K562 (cell line): ENCODE measurements around the gene ECI2.

Experiments
- HNRNPH1 ChIP-seq: fragments of 200-400 bp; formaldehyde crosslinking; optimal IDR thresholded peaks from 2 replicates; pipeline ENCODE3; 2017; ENCODE audit warnings: low read depth, mild to moderate bottlenecking, low read length, moderate library complexity
- SIN3A ChIP-seq, 2 experiments: fragments of 150-350 bp in 1 of 2; IDR thresholded peaks; 2 replicates each; pipeline ENCODE4 v1.6.1; 2011 to 2016; ENCODE audit warnings: borderline replicate concordance in 2 of 2, low read depth in 2 of 2, low read length in 2 of 2, mild to moderate bottlenecking in 2 of 2, moderate library complexity in 2 of 2; ENCODE audit not compliant: control insufficient read depth in 1 of 2
- SMARCB1 ChIP-seq: IDR thresholded peaks from 2 replicates; pipeline ENCODE4 v1.6.1; 2011; ENCODE audit warnings: improper control_type of control experiment, low read depth; ENCODE audit not compliant: insufficient read length

GRCh38 chr6:4091941-4092340 lies 43.4 kb downstream of the ECI2 start:
- TF ChIP-seq HNRNPH1 (no peak), SMARCB1 (no peak), SIN3A (IDR thresholded peaks at IDR 0.05; ENCODE audit: borderline replicate concordance in 2 of 2, control insufficient read depth in 1 of 2, low read depth in 2 of 2, low read length in 2 of 2) (no peak)
